ENCODE data around the gene MAPK11. TPM values are rescaled to one million over a fixed set of nuclear protein-coding genes. Genes with fewer than 3 reads are reported as not detected.

MAPK11 gene
- total RNA-seq, 1 experiment from 2014 or later, result 7.6 TPM

DNA sequence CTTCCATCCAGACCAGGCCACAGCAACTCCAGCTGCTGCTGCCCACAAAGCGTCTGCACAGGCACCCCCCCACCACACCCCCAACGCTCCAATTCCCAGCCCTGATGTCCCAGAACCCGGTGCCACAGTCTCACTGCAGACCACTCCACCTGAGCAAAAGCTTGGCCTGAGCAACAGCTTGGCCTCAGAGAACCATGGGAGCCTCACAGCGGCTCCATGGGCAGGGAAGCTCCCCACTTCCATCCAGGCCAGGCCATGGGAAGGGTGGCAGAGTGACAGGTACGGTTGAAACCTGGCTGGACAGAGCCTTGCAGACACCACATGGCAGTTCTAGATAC, 24.1 kb upstream of the MAPK11 start:
- no peak for DNase-seq (ENCODE audit: low read depth)

DNA sequence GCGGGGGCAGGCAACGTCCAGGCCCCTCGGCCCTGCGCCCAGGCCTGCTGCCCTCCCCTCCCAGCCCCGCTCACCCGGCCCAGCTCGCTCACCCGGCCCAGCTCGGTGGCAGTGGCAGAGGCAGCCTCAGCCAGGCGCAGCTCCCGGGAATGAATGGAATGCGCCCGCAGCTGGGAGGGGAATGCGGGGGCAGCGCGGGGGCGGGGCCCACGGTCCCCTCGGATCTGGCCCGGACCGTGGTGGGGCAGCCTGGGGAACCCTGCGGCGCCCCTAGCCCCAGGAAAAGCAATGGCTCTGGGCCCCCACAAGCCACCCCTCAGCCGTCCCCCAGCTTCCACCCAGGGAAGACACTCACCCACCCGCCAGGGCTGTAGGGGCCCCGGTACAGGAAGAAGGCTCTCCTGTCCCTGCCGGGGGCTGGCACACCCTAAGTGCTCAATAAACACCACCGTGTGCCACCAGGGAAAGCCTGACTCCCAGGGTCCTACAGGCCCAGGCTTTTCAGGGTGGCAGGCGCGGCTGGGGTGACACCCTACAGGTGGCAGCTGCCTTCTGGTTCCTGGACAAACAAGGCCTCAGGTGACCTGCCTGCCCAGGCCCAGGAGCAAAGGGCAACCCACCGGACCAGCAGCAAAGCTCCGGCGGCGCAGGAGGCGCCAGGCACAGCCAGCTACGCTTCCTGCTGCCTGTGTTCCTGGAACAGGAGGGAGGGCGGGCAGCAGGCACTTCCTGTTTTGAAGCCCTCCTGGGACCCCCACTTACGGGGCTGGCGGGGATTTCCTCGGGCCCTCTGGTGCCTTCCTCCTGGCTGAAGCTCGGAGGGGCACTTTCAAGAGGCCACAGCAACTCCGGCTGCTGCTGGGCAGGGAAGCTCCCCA, 23.5 kb upstream of the MAPK11 start:
- peak; percentile 74 for DNase-seq (ENCODE audit: low read depth)

DNA sequence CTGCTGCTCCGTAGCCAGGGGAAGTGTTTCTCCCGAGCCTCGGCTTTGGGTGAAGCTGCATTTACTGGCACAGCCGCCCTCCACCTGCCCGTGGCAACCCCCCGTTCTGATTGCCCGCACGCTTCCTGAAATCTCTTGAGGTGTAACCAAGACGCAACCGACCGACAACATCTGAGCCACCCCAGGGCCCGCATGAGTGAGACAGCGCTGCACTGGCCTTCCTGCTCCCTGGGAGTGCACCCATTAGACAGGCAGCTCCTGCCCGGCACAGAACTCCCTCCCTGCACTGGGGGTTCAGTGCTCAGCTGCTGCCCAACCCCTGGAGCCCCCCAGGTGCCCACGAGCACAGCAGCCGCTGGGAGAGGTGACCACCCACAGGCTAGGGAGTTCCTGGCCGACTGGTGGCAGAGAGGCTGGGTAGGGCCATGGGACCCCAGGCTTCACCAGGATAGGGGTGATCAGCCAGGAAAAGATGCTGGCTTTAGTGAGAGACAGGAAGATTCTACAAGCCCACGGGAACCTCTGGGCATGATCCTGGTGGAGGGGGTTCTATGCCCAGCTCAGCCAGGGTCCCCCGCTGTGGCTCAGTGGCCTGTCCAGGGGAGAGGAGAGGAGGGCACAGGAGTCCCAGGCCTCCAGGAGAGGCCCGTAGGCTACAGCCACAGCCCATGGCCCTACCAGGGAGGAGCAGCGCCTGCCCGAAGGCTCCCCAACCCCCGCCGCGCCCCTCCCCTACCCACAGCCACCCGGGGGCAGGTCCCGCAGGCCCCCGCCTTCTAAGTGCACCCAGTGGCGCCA, 22.7 kb upstream of the MAPK11 start:
- no peak for DNase-seq (ENCODE audit: low read depth)

DNA sequence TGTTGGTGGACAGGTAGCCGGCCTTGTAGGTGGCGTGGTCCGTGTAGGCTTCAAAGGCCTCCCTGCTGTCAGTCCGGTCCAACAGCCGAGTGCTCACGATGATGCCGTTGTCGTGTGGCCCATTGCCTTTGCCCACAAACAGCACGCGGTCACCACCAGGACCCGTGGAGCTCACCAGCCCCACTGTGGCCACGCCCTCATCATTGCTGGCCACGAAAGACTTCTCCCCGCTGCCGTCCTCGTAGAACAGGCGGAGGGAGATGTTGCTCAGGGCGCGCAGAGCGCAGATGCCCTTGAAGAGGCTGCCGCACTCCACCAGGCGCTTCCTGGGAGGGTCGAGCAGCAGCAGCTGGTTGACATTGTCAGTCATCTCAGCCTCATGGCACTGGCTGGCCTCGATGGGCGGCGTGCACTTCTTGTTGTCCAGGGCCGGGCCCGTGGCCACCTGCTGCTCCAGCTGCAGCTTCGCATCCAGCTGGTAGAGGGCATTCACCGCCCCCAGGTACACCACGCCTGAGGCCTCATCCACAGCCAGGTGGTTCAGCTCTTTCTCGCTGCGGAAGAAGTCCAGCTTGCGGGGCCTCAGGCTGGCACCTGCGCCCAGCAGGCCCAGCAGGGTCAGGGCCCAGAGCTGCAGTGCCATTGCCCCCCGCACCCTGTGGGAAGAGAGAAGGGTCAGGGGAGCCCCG, 19.9 kb upstream of the MAPK11 start:
- DNase-seq (ENCODE audit: low read depth), result no peak

DNA sequence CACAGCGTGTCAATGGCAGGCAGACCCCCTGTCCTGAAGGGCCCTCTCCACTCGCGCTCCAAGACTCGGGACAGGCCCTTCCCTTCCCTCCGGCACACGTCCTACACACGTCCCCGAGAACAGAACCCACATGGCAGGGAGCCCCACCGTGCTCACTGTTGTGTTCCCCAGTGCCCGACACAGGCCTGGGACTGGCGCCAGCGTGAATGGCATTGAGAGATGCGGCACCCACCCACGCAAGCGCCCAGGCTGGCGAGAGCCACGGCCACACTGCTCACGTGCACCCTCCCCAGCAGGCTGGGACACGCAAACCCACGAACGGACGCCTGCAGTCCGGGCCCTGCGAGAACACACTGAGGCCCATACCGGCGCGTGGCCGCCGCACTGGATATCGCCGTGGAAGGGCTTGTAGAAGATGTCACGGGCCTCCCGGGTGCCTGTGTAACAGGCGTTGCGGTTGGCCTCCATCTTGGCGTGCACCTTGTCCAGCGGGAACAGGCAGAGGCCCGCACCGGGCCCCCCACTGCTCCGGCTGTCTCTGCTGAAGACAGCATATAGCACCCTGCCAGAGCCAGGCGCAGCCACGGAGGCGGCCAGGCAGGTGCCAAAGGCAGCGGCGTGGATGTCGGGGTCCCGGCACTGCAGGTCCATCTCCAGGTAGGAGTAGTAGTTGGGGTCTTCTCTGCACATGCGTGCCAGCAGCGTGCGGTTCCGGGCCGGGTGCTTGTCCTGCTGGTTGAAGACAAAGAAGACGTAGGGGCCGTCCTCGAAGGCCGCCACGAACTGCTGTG, 19.2 kb upstream of the MAPK11 start:
- DNase-seq (ENCODE audit: low read depth), result no peak

DNA sequence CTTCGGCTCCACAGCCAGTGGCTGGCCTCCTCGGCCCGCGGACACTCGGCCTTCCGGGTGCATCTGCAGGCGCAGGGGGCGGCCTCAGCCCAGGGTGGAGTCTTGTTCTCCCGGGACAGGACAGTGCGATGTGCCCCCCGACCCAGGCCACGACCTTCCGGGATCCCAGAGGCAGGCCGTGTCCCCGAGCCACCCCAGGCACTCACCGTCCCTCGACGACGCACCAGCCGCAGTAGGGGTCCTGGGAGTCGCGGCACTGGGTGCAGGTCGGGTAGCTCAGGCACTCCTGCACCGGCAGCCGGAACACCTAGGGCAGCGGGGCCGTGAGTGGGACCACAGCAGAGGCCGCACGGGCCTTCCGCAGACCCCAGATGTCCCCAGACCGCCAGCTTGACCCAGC, 17.6 kb upstream of the MAPK11 start:
- no peak for DNase-seq (ENCODE audit: low read depth)

DNA sequence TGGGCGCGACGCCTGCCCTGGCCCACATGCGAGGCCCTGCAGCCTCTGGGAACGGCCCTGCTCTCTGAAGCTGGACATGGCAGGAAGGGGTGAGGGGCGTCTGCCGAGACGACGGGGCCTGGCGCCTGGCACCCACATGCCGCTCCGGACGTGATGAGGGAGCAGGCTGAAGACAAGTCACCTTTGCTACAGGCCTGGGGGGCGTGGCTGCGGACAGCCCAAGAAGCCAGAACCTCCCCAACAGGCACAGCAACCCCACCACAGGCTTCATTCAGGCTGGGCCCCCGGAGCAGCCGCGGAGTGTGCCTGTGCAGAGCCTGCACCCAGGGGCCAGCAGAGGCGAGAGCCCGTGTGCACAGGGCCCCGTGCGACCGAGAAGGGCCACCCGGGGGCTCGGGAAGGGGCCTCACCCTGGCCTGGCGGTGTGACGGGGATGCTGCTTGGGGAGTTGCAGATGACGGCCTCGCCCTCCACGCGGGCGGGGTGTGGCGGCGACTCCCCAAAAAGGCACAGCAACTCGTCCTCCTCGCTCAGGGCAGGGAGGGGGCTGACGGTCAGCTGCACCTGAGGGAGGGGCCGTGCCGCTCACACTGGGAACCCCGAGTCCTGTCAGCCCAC, 16.6 kb upstream of the MAPK11 start:
- DNase-seq (ENCODE audit: low read depth), result no peak

DNA sequence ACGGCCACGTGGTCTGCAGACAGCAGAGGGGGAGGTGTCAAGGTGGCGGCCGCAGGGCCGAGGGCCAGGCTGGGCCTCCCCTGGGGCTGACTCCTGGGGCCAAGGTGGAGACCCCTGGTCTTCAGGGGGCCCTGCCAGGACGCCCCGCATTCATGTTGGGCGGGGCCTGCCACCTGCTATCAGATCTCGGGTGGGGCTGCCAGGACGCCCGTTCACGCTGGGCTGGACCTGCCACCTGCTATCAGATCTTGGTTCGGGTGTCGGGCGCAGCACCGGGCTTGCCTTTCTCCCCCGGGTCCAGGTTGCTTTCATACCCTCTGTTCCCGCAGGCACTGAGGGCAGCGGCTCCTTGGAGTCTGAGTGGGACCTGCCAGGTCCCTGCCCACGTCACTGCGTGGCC, 16.1 kb upstream of the MAPK11 start:
- DNase-seq (ENCODE audit: low read depth), result no peak

DNA sequence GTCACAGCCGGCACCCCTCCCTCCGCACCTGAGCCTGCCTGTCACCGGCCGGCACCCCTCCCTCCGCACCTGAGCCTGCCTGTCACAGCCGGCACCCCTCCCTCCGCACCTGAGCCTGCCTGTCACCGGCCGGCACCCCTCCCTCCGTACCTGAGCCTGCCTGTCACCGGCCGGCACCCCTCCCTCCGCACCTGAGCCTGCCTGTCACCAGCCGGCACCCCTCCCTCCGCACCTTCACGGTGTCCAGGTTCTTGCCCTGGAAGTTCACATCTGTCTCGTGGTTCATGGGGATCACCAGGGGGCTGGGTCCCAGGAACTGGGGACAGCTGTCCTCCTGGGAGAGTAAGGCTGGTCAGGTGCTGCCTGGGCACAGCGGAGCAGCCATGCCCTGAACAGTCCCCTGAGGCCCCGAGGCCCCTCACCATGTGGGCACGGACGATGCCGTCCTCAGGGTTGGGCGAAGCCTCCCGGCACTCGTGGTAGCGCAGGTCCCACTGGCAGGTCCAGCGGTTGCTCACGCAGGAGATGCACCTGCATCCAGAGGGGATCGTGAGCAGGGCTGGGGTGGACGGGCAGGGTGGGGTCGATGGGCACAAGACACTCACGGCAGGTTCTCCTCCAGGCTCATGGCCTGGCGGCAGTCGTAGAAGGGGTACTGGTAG, 15.5 kb upstream of the MAPK11 start:
- DNase-seq (ENCODE audit: low read depth), result no peak

DNA sequence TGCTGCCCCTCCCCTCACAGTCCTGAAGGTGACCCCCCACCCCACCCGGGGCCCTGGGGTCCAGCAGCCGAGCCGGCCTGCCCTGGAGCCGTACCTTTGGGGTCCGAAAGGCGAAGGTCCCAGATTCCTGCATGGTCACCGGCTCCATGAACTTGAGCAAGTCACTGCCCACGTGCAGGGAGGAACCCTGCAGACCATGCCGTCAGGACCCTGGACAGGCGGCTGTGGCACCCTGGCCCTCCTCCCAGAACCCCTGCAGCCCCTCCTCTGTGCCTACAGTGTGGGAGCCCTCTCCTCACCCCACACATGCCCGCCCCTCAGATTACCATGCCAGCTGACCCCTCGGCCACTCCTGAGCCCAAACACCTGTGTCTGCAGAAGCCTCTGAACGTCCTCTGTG, 14.3 kb upstream of the MAPK11 start:
- no peak for DNase-seq (ENCODE audit: low read depth)

DNA sequence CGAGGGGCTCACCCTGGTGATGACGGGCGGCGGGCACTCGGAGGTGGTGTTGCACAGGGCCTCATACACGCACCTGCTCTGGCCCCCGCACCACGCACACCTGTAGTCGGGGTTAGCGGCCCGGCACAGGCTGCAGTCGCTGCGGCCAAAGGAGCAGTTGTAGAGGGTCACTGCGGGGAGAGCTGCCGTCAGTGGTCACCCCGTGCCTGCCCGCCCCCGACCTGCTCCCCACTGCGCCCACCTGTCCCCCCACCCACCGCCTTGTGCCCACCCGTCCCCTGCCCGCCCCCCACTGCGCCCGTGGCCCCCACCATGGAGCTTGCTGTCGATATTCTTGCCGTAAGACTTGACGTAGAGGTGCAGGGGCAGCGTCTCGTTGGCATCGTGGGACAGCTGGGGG, 13.6 kb upstream of the MAPK11 start:
- DNase-seq (ENCODE audit: low read depth), result no peak

DNA sequence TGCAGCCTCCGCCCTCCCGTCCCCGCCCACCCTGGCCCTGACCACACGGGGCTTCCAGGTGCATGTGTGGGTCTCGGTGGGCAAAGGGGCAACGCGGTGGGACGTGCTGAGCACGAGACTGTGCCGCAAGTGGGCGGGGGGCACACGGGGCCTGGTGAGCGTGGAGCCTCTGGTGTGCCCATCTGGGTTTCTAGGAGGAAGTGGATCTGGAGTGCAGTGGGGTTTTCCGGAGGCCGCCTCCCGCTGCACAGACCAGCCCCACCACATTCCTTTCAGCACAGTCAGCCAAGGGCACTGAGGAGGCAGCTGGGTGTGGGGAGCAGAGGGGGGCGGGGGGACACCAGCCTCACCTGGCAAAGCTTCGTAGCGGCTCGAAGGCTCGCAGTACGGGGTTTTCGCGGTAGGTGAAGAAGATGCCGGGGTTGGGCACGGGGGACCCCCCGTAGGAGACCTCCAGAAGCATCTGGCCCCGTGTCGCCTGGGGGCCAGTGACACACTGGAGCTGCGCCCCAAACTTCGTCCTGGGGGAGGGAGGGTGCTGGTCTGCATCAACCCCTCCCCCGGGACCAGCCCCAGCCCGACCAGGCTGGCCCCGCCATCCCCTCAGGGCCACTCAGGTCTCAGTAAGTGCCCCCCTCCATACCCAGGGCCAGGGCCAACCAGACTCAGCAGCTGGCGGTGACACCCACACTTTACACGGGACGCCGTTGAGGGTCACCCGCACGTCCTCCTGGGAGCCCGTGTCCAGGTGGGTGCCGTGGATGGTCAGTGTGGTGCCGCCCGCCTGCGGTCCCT, 12.4 kb upstream of the MAPK11 start:
- peak; percentile 80 for DNase-seq (ENCODE audit: low read depth)

DNA sequence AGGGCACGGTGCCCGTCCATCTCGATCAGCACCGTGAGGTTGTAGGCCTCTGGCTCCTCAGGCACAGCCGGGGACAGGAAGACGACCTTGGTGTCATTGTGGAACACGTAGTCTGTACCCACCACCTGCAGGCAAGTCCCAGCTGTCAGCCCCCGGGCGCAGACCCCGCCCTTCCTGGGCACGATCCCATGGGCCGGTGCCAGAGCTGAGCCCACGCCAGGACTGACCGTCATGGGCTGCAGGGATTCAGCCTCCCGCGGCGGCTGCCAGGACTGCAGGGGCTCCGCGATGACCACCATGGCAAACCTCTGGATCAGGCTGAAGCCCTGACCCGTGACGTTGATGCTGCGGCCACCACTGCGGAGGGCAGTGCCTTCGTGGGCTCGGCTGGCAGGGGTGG, 11.8 kb upstream of the MAPK11 start:
- no peak for DNase-seq (ENCODE audit: low read depth)

DNA sequence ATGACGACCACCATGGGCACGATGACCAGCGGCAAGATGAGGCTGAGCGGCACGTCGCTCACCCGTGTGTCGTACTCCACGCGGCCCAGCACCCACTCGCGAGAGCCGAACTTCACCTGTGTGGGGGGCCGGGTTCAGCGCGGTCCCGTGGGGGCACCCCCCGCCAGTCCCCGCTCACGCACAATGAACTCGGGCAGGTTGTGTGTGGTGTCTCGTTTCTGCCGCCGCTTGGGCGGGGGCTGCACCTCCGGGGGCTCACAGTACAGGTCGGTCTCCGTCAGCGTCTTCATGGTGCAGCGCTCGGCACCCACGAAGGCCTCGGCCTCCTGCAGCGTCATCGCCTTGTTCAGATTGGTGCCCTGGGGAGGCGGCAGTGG, 11.2 kb upstream of the MAPK11 start:
- no peak for DNase-seq (ENCODE audit: low read depth)

DNA sequence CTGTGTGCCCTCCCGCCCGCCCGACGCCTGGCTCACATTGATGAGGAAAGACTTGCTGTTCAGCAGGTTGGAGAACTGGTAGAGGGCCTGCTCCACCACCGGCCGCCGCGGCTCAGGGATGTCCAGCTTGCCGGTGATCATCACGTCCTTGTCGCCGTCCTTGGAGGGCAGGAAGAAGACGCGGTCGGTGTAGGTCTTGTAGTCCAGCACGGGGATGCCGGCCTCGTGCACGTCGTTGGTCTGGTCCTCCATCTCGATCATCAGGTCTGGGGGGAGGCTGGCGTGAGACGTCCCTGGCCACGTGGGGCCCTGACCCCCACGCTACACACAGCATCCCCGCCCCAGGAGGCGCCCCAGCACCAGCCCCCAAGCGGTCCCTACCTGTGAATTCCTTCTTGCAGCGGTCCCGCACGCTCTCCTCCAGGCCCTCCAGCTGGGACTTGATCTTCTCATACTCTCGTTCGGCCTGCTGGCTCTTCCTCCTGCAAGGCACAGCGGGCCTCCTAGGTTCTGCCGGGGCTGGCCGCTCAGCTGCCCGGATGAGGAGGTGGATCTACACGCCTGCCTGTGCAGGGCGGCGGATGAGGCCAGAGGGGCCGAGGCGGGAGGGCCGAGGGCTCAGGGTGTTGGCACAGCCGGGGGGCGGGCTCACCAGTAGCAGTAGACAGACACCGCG, 10.7 kb upstream of the MAPK11 start:
- no peak for DNase-seq (ENCODE audit: low read depth)

DNA sequence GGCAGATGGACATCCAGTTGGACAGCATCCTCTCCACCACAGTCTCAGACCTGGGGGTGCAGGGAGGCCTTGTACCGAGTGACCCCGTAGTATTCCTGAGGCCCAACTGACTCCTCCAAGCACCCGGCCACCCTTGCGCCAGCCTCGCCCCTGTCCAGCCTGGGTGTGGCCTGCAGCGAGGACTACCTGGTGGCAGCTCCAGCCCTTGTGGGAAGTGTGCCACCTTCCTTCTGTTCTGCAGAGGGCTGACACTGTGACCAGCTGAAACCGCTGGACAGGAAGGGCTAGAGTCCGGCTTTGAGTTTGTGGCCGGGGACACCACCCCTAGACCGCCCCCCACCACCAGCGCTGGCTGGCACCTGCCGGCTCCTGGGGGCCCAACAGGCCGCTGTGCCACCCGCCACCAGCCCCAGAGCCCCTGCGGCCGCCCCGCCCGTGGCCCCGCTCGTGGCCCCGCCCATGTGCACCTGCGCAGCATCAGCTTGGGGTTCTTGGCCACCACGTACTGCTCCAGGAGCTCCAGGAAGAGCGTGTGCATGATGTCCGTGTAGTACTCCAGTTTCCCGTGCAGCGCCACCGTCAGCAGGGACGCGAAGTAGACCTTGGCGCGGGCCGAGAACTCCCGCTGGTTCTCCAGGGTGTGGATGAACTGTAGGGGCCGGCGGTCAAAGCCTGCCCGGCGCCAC, 10.0 kb upstream of the MAPK11 start:
- DNase-seq (ENCODE audit: low read depth), result no peak

DNA sequence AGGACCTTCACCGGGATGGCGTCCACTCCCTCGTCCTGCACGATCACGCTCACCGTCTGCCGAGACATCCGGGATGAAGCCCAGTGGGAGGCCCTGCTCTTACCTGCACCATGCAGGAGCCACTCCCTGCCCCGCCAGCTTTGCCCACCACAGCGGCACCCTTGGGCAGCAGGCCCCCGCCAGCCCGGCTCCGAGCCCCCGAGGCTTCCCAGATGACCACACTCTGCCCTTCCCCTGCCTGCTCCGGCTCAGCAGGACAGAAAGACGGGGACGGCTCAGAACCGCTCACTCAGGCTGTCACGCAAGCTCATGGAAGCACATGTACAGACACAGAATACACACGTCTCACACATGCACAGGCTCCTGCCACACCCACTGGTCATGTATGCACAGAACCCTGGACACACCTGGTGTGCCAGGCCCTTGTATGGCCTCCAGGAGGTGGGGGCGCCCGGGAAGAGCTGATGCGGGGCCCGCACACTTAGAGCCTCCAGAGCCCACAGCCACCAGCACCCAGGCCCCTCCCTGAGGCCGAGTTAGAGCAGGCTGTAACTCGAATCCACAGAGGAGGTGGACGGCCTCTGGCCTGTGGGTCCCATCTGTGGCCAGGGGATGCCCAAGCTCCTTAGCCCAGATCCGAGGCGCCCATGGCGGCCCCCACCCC, 8.9 kb upstream of the MAPK11 start:
- DNase-seq (ENCODE audit: low read depth), result no peak

DNA sequence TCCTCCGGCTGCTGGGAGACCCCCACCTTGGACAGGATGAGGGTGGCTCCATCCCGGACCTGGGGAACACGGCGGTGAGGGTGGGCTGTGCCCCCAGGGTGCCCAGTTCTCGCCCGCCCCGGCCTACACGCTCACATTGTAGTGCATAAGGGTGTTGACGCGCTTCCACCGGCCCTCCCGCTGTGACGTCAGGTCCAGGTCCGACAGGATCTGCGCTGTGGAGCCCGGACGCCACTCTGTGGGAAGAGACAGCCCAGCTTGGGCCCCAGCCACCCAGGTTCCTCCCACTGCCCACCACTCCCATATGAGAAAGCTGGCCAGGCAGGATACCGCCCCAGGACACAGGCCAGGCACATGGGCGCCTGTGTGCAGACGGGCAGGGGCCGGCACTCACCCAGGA, 8.3 kb upstream of the MAPK11 start:
- DNase-seq (ENCODE audit: low read depth), result no peak

All from LHCN-M2 (cell line).